Spleen (tissue), 7 donors: Measurements from ENCODE around the gene OTULIN.

Experiments
- CTCF ChIP-seq, 11 experiments: fragments of 200-600 bp in 7 of 11; fragments of 450-650 bp in 4 of 11; sonication (generic) in 4 of 11; IDR thresholded peaks in 8 of 11; conservative IDR thresholded peaks in 3 of 11; 1 replicate in 7 of 11; 2 replicates in 4 of 11; pipeline versions ENCODE4 v1.4.0 to v1.8.0; 2016 to 2021; ENCODE audit warnings: antibody characterized with exemption in 11 of 11, inconsistent platforms in 4 of 11, mild to moderate bottlenecking in 1 of 11
- POLR2A ChIP-seq, 3 donors: fragments of 450-650 bp; IDR thresholded peaks; one replicate each; pipeline ENCODE4 v1.5.1; 2017; ENCODE audit warnings: antibody characterized with exemption in 3 of 3, mild to moderate bottlenecking in 1 of 3
- POLR2AphosphoS5 ChIP-seq, 3 donors: sonication (generic); formaldehyde crosslinking; IDR thresholded peaks; one replicate each; pipeline ENCODE4 v1.5.1; 2017; ENCODE audit warnings: antibody characterized with exemption in 3 of 3
- donor health status: DM: no; HTN: no; CAD: no; lungs with moderate emphysema.
- donor health status: DM: no; HTN: no; CAD: no.
- donor health status: DM: no; HTN: no; CAD: no.

- no peak for TF ChIP-seq POLR2AphosphoS5 (IDR thresholded peaks at IDR 0.05)
- TF ChIP-seq CTCF (IDR thresholded peaks at IDR 0.05 in 8 of 11, conservative IDR thresholded peaks at IDR 0.05 in 3 of 11), result no peak
- no peak for TF ChIP-seq POLR2A (IDR thresholded peaks at IDR 0.05)
These were observed 54.3 kb downstream of the OTULIN start for GRCh38 chr5:14718778-14719177.
